C4-2B (cell line): ENCODE data around the gene ZNRF4.

Source experiments
- CTCF ChIP-seq: fragments of 450-650 bp; conservative IDR thresholded peaks from 2 replicates; pipeline ENCODE4 v1.5.1; 2017; ENCODE audit warnings: mild to moderate bottlenecking
- ZFX ChIP-seq: fragments of 450-650 bp; IDR thresholded peaks from 2 replicates; pipeline ENCODE4 v1.6.1; 2017

GRCh38 chr19:5417495-5418436, 37.5 kb upstream of the ZNRF4 start:
- TF ChIP-seq CTCF: no peak
- no peak for TF ChIP-seq ZFX
